ENCODE results near the gene ZFYVE26.
"Not testable (repeated sequence)": the region's sequence is repeated elsewhere in the genome, so short reads cannot be mapped to it uniquely, and the experiment has no call there.

The ZFYVE26 gene

DNA sequence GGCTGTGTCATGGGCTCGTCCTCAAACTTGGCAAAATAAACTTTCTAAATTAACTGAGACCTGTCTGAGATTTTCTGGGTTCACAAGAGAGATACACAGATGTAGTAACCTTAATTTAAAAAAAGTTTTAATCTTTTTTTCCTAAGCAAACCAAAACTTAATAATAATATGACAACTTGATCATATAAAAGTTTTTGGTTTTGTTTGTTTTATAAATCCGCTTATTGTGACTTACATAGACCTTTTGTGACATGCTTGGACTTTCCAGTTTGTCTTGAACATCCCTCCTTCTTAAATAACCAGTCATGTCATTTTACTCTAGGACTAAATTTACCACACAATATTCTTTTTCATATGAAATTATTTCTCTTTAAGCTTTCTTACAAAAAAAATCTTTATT, 106.2 kb downstream of the ZFYVE26 start:
- no peak overlapping the region for H3K4me3 ChIP-seq
- DNase-seq (ENCODE audit: low spot score): no peak
- TF ChIP-seq, protein P1, sequence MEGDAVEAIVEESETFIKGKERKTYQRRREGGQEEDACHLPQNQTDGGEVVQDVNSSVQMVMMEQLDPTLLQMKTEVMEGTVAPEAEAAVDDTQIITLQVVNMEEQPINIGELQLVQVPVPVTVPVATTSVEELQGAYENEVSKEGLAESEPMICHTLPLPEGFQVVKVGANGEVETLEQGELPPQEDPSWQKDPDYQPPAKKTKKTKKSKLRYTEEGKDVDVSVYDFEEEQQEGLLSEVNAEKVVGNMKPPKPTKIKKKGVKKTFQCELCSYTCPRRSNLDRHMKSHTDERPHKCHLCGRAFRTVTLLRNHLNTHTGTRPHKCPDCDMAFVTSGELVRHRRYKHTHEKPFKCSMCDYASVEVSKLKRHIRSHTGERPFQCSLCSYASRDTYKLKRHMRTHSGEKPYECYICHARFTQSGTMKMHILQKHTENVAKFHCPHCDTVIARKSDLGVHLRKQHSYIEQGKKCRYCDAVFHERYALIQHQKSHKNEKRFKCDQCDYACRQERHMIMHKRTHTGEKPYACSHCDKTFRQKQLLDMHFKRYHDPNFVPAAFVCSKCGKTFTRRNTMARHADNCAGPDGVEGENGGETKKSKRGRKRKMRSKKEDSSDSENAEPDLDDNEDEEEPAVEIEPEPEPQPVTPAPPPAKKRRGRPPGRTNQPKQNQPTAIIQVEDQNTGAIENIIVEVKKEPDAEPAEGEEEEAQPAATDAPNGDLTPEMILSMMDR (IDR thresholded peaks at IDR 0.05): no peak
- no peak overlapping the region for H3K27ac ChIP-seq

DNA sequence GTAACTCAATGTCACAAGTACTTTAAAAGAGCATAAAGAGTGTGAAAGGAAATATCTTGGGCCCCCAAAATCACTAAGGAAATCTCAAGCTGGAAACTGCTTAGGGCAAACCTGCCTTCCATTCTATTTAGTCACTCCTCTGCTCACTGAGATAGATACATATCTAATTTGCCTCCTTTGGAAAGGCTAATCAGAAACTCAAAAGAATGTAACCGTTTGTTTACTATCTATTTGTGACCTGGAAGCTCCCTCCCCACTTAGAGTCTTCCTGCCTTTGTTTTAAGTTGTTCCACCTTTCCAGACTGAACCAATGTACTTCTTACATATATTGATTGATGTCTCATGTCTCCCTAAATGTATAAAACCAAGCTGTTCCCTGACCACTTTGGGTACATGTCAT, 106.6 kb downstream of the ZFYVE26 start:
- not testable (repeated sequence) for DNase-seq (ENCODE audit: low spot score); H3K4me3 ChIP-seq; H3K27ac ChIP-seq

DNA sequence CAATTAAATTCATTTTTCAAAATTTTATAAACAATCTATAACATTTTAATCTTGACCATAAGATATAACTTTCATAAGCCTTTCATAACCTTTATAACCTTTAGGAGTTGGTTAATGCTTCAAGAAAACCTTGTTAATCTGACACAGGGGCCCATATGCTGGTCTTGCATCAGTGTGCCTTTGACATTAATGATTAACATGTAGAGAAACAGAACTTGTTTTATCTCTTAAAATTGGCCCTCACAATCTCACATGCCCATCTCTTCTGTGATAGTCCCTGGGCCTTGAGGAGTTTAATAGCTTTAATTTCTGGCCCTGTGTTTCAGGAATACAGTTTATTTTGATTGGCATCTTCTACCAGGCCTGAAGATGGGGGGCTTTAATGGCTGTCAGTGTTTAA, 107.0 kb downstream of the ZFYVE26 start:
- not testable (repeated sequence) for DNase-seq (ENCODE audit: low spot score); H3K27ac ChIP-seq; H3K4me3 ChIP-seq

DNA sequence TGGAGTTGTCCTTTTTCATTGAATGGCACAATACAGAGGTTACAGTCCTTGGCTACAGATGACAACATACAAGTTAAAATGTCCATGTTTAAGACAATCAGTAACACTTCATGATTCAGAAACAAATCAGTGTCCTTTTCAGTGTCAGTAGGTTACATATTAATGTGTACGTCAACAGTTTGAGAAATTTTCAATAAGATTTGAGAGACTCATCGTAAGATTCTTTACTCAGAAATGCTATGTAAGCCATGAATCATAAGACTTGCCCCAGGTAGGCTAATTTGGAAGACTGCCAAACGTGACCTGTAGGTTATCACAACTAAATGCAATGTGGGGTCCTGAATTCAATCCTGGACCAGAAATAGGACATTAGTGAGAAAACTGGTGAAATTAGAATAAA, 111.2 kb downstream of the ZFYVE26 start:
- Histone ChIP-seq H3K27ac (no peak overlapping the region), H3K4me3 (no peak overlapping the region)
- DNase-seq (ENCODE audit: low spot score): no peak
- TF ChIP-seq, protein P1 (IDR thresholded peaks at IDR 0.05): no peak

DNA sequence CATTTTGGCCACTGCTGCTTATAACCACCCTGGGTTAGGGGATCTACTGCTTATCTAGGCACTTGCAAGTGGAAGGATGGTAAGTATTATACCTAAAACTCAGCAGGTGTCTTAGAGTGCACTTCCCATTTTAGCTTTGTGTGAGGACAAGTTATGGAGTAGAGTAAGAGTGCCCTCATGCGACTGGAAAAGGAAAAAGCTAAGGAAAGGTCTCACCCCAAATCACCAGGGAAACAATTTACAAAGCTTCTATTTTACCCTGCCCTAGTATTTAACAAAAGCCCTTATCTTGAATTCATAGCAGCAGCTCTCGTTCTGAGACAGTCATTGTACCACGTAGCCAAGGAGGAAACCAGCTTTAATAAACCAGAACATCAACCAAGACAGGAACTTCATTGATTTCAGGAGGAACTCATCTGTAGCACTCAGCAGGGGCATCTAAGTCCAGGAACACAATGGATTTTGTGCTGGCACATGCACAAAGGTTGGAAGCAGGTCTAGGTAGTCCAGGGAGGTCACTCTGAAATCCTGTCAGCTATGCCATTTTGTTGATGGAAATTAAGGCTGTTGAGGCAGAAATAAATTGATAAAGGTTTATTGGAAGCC, 111.8 kb downstream of the ZFYVE26 start:
- H3K27ac ChIP-seq: no peak overlapping the region
- DNase-seq (ENCODE audit: low spot score): no peak
- TF ChIP-seq, protein P1 (IDR thresholded peaks at IDR 0.05): peak; percentile 63
- H3K4me3 ChIP-seq: no peak overlapping the region

DNA sequence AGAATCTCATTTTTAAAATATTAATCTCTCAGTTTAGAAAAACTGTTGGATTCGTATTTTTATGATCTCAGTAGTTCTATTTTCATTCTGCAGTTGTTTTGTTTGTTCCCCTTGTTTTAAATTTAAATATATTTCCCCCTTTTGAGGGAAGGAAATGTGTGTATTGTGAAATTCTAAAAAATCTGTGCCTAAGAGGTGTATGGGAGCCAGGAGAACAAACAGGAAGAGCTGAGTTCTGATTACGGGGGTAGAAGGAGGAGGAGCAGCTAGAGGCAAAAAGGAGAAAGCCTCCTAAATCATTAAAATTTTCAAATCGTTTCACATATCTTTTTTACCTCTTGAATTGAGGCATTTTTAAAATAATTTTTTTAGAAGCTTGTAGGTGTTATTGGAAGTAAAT, 112.4 kb downstream of the ZFYVE26 start:
- Histone ChIP-seq H3K4me3 (no peak overlapping the region), H3K27ac (no peak overlapping the region)
- TF ChIP-seq, protein P1 (IDR thresholded peaks at IDR 0.05): no peak
- no peak for DNase-seq (ENCODE audit: low spot score)

DNA sequence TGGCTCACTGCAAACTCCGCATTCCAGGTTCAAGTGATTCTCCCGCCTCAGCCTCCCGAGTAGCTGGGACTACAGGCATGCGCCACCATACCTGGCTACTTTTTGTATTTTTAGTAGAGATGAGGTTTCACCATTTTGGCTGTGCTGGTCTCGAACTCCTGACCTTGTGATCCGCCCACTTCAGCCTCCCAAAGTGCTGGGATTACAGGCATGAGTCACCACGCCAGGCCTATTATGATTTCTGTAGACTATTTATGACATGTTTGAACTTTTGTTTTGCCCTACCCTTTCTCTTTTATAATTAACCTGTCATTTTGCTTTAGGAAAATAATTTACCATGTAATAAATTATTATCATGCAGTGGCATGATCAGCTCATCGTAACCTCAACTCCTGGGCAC, 114.9 kb downstream of the ZFYVE26 start, which contains the start of gene RDH12:
RDH12 (plus strand) TSS at position 395 of the 400 bp plus-strand sequence. CDS start 20,757 bp downstream, outside the sequence.
- not testable (repeated sequence) for H3K4me3 ChIP-seq; H3K27ac ChIP-seq; DNase-seq (ENCODE audit: low spot score)

DNA sequence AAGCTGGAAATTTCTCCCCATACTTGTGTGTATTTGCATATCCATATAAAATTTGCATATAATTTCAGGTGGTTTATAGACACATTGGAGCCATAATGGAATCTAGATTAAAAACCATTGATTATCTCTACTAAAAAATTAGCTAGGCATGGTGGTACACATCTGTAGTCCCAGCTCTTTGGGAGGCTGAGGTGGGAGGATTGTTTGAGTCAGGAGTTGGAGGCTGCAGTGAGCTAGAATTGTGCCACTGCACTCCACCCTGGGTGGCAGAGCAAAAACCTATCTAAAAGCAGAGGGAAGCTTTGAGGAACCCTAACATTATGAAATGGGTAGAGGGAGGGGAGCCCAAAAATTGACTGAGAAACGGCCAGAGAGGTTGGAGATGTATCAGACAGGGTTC, 118.2 kb downstream of the ZFYVE26 start:
- TF ChIP-seq, protein P1 (IDR thresholded peaks at IDR 0.05): no peak
- no peak overlapping the region for H3K4me3 ChIP-seq
- DNase-seq (ENCODE audit: low spot score): no peak
- no peak overlapping the region for H3K27ac ChIP-seq

DNA sequence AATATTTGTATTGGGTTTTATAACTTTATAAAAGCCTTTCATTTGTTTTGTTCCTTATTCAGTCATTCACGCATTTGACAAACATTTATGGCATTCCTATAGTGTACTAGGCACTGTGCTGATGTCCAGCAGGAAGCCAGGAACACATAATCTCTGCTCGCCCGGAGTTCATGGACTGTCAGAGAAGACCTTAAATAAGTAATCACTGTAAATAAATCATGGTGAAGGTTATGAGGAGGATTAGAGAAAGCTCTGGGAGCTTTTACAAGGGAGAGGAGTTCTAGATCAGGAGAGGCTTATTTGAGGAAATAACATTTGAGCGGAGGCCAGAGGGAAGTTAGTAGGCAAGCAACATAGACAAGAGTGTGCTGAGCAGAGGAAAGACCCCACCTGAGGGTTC, 119.4 kb downstream of the ZFYVE26 start:
- no peak overlapping the region for H3K4me3 ChIP-seq
- TF ChIP-seq, protein P1 (IDR thresholded peaks at IDR 0.05): no peak
- H3K27ac ChIP-seq: no peak overlapping the region
- DNase-seq (ENCODE audit: low spot score): no peak

Measured in coronary artery (tissue), 2 donors.